GM19455 (cell line): ENCODE measurements around the gene HOXB7.

Experiments used
- ATAC-seq: cut with Tn5 transposase; IDR thresholded peaks from one replicate; pipeline ENCODE4 v1.9.1; 2021; ENCODE audit not compliant: unreplicated experiment

The HOXB7 gene

DNA sequence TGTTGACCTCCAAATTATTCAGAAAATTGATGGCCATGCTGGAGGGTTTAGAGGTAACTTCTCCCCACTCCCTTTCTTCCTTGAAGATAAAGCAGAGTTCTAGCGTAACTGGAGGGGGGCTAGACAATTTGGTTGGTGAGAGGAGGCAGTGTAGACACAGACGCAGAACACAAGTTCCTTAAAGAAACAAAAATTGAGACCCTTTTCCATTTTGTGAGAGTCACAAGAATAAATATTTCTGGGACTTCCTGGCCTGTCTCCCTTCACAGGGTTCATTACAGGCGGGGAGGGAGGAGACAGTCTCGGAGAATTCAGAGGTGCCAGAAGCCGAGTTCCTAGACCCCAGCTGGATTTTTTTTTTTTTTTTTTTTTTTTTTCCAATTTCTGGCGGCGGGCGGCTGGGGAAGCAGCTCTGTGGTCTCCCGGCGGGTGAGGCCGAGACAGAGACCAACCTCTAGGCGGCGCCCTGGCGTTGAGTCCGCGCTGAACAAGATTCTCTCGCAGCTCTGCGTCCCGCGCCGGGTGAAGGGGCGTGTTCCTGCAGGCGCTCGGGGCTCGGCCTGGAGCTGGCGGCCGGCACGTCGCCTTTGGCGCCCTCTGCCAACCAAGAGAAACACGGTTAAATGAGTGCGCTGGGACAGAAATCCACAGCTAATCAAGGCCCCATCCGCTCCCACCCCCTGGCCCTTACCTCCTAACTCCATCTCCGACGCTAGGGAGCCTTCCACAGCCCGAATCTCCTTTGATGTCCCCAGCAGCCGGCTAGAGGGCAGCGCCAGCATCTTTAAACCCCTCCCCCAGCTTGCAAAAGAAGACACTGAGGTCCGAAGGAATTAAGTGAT is 25.6 kb upstream of the HOXB7 start:
- no peak for ATAC-seq

- no peak for ATAC-seq
These were observed 23.8 kb upstream of the HOXB7 start for GRCh38 chr17:48634493-48635208.

DNA sequence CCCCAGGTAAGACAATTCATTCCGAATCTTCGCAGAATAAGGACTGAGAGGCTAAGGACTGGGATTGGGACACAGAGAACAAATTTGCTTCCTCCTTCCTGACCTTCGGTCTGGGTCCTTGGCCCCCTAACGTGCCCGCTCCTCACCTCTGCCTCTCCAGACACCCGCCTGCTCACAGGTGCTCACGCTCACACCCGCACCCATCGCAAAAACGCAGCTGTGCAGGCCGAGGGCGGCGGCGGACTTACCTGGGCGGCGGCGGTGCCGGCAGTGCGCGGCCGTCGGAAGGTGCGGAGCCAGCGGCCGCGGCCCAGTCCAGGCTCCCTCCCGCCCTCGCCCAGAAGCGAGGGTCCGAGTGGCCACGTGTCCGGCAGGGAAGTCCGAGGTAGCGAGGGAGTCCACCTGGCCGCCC is 22.5 kb upstream of the HOXB7 start:
- no peak for ATAC-seq

DNA sequence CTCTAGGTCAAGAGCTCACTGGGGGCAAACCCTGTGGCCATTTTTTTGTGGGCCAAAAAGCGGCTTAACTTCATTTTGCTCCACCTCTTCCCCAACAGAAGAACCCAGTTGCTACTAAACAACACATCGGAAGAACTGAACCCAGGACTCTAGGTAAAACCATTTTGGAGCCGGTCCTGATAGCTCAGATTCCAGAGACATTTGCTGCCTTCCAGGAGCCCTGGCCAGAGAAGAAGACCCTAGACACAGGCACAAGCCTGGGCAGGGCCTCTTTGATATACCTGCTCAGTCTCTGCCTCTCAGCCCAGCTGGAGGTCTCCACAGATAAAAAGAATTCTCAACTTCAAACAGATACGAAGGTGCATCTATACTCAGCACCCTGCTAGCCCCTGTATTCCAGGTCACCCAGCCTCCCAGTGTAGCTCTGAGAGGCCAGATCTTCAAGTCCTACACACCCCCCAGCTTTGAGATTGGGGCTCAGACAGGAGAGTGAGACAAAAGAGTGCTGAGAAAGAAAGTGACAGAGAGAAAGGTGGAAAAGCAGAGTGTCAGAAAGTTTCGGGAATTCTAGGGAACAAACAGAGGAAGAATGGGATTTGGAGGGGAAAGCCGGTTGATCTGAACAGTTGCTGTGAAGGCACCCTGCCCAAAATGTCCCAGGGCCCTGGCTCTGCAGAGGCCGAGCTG is 21.9 kb upstream of the HOXB7 start:
- no peak for ATAC-seq

- ATAC-seq: no peak
These were observed 21.1 kb upstream of the HOXB7 start for GRCh38 chr17:48631693-48632578.

DNA sequence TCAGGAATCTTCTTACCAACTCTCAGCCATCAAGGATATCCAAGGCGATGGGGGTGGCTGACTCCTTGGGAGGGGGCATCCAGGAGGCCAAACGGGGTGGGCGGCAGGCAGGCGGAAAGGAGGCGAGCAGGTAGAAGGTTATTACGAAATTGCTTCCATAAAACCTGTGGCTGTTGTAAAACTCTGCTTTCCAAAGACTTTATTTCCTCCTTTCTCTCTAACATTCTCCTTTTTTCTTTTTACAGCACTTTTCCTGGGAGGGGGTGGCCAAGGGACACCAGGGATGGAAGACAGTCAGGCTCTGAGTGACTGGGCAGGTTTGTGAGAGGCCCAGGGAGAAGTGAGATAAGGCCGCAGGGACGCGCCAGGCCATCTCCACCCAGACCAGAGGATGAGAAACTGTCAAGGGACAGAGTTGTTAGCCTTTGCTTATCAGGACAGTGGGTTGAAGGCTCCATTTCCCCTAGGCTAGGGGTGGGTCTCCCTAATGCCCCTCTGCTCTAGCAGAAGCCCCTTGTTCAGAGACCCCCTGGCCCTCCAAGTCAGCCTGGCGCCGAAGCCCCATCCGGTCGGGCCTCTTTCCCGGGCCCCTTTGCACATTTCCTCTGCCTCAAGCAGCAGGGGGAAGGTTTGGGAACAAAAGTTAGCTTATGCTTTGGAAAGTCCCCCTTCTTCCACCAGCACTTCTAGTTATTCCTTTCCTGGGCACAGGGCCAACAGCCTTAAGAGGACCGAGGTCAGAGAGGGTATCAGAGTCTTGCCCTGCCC is 20.3 kb upstream of the HOXB7 start:
- no peak for ATAC-seq

GRCh38 chr17:48630009-48630924 is 19.4 kb upstream of the HOXB7 start:
- no peak for ATAC-seq

DNA sequence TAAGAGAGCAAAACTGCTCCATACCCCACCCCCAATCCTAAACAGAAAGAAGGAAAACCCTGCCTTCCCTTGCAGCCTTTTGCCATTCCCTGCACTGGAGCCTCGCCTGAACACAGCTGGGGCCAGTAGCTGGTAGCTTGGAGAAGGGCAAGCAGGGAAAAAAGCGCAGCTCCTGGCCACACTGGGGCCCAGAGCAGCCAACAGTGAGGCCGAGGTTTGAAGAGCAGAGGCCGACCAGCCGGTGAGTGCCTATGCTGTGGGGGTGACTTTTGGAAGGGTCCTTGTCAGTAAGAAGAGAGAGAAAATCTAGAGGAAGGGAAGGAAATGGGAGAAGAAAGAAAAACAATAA is 18.6 kb upstream of the HOXB7 start:
- ATAC-seq: no peak

DNA sequence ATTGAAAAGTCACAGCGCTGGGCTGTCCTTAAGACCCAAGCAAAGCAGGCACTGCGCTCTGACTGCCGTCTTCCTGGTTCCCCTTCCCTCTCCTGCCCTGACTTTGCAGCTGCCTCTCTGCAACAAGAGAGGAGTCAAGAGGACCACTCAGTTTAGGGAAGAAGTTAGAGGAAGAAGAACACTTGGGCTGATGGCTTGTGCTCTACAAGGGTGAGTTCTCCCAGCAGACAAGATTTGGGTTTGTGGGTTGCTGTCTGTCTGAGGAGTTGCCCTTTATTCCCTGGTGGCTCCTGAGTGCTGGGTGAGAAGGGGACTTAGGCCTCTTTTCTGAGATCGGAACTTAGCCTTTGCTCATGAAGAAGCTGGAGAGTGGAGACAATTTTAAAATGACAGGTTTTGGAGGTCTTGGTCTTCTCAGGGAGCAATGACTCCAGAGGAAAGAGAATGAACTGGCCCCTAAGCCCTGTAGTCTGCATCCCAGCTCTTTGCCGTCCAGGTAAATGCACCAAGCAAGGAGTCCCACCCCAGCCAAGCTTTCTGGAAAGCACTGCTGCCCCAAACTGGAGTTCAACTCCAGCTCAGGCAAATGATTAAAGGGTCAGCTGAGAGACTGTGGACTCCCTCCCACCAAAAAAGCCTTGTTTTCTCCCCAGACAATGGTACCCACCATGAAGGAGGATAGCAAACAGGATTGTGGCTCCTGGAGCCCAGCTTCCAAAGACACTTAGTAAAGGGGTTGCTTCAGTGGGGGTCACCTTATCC is 18.0 kb upstream of the HOXB7 start:
- ATAC-seq: no peak

GRCh38 chr17:48627623-48628521 is 17.1 kb upstream of the HOXB7 start:
- no peak for ATAC-seq

- no peak for ATAC-seq
These were observed 16.3 kb upstream of the HOXB7 start for GRCh38 chr17:48627118-48627597.

DNA sequence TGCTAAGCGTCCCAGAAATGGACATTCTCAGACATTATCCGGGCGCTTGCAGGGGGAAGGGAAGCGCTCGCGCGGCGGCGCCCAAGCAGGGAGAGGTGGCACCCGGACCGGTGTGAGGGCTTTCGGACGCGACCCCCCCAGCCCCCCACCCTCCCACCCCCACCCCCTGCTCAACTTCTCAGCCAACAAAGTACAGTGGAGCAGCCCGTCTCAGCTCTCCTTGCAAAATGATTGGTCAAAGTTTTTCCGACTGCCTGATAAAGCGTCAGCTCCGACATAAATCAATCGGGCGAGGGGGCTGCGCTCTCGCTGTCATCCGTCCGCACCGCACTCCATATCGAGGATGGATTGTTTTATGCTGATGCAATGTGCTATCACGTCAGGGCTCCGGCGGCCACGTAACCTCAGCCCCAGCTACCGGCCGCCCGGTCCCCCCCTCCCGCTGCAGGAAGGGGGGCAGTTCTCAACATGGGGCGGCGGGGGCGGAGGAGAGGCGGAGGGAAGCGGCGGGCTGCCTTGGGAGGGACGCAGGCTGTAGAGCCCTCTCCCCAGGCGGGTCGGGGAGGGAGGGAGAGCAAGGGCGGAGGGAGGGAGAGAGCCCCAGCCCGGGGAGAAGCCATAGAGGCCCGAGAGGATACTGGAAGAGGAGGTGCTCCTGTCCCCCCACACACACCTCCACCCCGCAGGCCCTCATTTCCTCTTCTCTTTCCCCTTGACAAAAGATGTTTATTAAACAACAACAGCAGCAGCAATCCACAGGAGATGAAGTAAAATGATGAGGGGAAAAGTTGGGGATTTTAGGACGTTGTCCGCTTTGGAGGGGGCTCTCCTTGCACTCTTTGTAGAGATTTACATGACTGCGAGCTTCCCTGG is 15.7 kb upstream of the HOXB7 start, which contains the start of gene HOXB9:
Gene HOXB9, minus strand, starts transcription at position 114 of the 873 bp plus-strand sequence. Its CDS starts 89 bp downstream, at position 25.
- ATAC-seq: no peak

- no peak for ATAC-seq
These were observed 14.9 kb upstream of the HOXB7 start for GRCh38 chr17:48625495-48626244.

DNA sequence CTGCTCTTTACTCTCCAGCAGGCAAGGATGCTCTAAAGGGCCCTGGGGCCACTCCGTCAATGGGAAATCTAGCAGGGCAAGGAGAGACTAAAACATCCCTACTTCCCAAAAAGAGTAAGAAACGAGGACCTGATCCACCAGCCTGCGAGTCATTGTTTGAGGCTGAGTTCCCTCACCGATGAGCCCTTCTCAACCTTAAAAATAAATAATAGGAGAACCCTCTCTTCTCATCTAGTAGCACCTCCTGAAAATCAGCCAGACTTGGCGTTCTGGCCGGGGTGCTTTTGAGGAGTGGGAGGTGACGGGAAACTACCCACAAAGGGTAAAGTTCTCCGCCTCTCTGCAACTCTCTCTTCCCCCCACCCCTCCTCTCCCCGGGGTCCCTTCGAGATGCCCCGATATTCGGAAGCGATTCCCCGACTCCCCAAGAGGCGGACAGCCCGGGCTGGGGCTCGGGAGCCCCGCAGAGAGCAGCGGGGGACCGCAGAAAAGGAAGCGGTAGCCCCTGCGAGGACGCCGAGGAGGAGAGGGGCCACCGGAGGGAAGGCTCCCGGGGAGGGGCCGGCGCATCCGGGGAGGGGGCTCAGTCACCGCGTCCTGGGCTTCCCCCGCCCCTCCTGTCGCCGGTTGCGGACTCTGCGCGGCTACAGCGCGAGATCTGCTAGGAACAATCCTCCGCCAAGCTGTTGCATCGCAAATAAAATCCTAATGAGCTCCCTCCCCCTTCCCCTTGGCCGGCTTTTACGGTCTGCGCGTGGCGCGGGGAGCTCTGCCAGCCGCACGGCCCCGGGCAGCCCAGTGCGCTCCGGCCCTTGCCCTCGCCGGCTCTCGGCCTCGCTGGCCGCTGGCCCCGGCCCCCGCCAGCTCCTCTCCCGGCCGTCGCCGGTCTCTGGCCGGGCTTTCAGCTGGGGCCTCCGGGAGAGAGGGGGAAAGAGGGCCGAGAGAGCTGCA is 14.0 kb upstream of the HOXB7 start:
- no peak for ATAC-seq
